Measurements from ENCODE around the gene SENP8. TPM values are rescaled to one million over a fixed set of nuclear protein-coding genes. Genes with fewer than 3 reads are reported as not detected.
A peak's percentile ranks its signal among the peaks of the same experiment; 100 is the strongest.

The SENP8 gene
- total and polyA plus RNA-seq, 7 donors: 1.5 to 5.0 (median 3.3) TPM

DNA sequence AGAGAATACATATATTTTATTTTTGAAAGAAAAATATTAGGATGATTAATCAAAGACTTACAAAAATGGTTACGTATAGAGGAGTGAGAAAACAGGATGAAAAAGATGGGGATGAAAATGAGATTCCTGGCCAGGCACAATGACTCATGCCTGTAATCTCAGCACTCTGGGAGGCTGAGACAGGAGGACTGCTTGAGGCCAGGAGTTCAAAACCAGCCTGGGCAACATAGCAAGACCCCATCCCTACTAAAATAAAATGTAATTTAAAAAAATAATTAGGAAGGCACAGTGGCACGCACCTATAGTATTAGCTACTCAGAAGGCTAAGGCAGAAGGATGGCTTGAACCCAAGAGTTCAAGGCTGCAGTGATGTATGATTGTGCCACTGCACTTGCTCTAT, 12.1 kb upstream of the SENP8 start:
- TF ChIP-seq, protein P1, sequence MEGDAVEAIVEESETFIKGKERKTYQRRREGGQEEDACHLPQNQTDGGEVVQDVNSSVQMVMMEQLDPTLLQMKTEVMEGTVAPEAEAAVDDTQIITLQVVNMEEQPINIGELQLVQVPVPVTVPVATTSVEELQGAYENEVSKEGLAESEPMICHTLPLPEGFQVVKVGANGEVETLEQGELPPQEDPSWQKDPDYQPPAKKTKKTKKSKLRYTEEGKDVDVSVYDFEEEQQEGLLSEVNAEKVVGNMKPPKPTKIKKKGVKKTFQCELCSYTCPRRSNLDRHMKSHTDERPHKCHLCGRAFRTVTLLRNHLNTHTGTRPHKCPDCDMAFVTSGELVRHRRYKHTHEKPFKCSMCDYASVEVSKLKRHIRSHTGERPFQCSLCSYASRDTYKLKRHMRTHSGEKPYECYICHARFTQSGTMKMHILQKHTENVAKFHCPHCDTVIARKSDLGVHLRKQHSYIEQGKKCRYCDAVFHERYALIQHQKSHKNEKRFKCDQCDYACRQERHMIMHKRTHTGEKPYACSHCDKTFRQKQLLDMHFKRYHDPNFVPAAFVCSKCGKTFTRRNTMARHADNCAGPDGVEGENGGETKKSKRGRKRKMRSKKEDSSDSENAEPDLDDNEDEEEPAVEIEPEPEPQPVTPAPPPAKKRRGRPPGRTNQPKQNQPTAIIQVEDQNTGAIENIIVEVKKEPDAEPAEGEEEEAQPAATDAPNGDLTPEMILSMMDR (IDR thresholded peaks at IDR 0.05): no peak
- H3K9me3 ChIP-seq: no peaks in the 10 kb centered on the region

DNA sequence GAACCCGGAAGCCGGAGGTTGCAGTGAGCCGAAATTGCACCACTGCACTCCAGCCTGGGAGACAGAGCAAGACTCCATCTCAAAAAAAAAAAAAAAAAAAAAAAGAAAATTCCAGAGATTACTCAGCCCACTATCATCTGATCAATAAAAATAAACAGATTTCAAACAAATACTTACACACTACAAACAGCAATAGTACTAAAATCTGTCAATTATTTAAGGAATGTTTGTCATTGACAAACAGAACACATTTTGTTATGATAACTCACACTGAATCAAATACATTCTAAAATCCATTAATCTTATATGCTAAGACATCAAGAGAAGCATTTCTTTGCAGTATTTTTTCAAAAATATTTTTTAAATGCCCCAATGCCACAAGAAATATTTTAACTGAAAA, 7.8 kb upstream of the SENP8 start:
- DNase-seq (no peak), ATAC-seq (no peak)
- intact Hi-C loops (cut with DNase I): no loop called here
- TF ChIP-seq, protein P1 (IDR thresholded peaks at IDR 0.05): no peak
- WGBS, 3 donors: 93 to 100% (median 97%) methylated on average over 3 of the region's 3 CpGs
- H3K4me1 ChIP-seq: peaks cover 62% of the 10 kb centered on the region
- no peaks in the 10 kb centered on the region for H3K36me3 ChIP-seq (ENCODE audit: insufficient read depth in 1 of 2, low read depth in 1 of 2)
- H3K9me3 ChIP-seq: no peaks in the 10 kb centered on the region
- H3K4me3 ChIP-seq: no peak overlapping the region
- H3K27ac ChIP-seq: no peak overlapping the region
- no peaks in the 10 kb centered on the region for H3K27me3 ChIP-seq (ENCODE audit: insufficient read depth in 3 of 3, low read length in 2 of 3)

More for the DNA sequence above, 12.1 kb upstream of the SENP8 start:
- DNase-seq (no peak), ATAC-seq (no peak)
- intact Hi-C loops (cut with DNase I): no loop called here
- peaks cover 34% of the 10 kb centered on the region for H3K4me1 ChIP-seq
- no peak overlapping the region for H3K27ac ChIP-seq
- H3K4me3 ChIP-seq: no peak overlapping the region
- 99 to 100% (median 100%) methylated on average over 2 of the region's 2 CpGs for WGBS, 3 donors
- H3K27me3 ChIP-seq (ENCODE audit: insufficient read depth in 3 of 3, low read length in 2 of 3): no peaks in the 10 kb centered on the region
- H3K36me3 ChIP-seq (ENCODE audit: insufficient read depth in 1 of 2, low read depth in 1 of 2): no peaks in the 10 kb centered on the region

DNA sequence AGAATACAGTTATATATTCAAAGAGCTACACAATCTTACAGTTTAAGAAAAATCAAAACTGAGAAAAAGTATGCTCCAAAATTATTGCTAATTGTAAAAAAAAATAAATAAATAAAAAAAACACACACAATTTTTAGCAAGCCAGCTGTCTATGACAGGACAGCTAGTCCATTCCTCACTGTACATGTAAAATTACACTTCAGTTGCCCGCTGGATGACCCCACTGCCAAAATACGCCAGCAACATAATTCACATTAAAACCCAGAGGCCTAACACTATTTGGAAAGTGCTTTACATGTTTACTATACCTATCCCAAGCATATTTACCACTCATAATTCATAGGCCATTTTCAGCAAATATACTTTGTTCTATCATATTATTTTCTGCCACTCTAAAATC, 6.1 kb upstream of the SENP8 start:
- TF ChIP-seq, protein P1 (IDR thresholded peaks at IDR 0.05): no peak
- WGBS, 3 donors: 18 to 28% (median 26%) methylated on average over 2 of the region's 2 CpGs

DNA sequence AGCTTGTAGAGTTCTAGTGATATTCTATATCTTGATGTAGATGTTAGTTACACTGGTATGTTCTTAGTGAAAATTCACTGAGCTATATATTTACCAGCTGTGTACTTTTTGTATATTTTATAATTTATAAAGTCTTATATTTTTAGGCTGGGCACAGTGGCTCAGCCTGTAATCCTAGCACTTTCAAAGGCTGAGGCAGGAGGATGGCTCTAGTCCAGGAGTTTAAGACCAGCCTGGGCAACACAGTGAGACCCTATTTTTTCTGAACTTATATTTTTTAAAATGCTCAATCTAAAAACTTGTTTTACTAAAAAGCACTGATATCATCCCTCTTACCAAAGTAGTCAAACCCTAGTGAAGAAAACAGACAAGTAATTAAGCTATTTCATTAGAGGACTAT, 5.4 kb upstream of the SENP8 start:
- Histone ChIP-seq H3K4me3 (no peak overlapping the region), H3K9me3 (no peaks in the 10 kb centered on the region), H3K4me1 (peaks cover 58% of the 10 kb centered on the region), H3K36me3 (ENCODE audit: insufficient read depth in 1 of 2, low read depth in 1 of 2) (no peaks in the 10 kb centered on the region), H3K27me3 (ENCODE audit: insufficient read depth in 3 of 3, low read length in 2 of 3) (no peaks in the 10 kb centered on the region), H3K27ac (peak overlapping the region; percentile 69)
- DNase-seq (no peak), ATAC-seq (no peak)
- intact Hi-C loops (cut with DNase I): no loop called here
- TF ChIP-seq, protein P1 (IDR thresholded peaks at IDR 0.05): no peak

More for the DNA sequence above, 6.1 kb upstream of the SENP8 start:
- peak; percentile 33 to 64 (median 42) for ATAC-seq
- no peak for DNase-seq
- Histone ChIP-seq H3K4me3 (peak overlapping the region; percentile 9), H3K4me1 (peaks cover 65% of the 10 kb centered on the region), H3K27ac (peak overlapping the region; percentile 69), H3K9me3 (no peaks in the 10 kb centered on the region), H3K36me3 (ENCODE audit: insufficient read depth in 1 of 2, low read depth in 1 of 2) (no peaks in the 10 kb centered on the region), H3K27me3 (ENCODE audit: insufficient read depth in 3 of 3, low read length in 2 of 3) (no peaks in the 10 kb centered on the region)
- intact Hi-C loops (cut with DNase I): no loop called here

DNA sequence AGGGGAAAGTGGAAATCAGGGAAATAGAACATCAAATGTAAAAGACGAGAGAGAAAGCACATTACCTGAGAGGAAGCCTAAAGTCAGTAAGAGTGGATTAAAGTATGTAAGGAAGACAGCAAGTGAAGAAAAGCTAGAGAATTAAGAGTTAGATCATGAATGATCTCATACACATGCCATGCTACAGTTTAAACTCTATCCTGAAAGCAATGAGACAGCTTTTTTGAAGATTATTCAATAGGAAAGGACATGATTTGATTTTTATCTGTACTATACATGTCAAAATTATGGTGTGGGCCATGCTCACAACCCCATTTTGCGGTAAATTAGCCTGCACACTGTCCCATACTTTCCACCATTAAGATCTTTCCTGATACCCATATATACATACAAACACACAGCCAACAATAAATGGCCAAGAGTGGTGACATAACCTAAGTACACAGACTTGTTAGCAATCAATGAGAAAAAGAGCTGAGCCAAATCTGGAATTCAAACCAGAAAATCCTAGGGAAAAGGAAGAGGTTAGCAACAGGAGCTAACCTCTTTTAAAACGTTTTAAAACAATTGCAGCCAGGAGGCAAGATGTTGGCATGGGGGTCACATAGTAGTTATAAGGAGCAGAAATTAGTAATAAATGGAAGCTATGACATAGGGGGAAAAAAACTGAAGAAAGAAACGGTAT, 4.7 kb upstream of the SENP8 start:
- DNase-seq (no peak), ATAC-seq (no peak)
- no peaks in the 10 kb centered on the region for H3K9me3 ChIP-seq
- no peaks in the 10 kb centered on the region for H3K36me3 ChIP-seq (ENCODE audit: insufficient read depth in 1 of 2, low read depth in 1 of 2)
- peak overlapping the region; percentile 69 for H3K27ac ChIP-seq
- WGBS, 3 donors: 53 to 66% (median 57%) methylated on average over 4 of the region's 4 CpGs
- intact Hi-C loops (cut with DNase I): no loop called here
- peaks cover 54% of the 10 kb centered on the region for H3K4me1 ChIP-seq
- H3K27me3 ChIP-seq (ENCODE audit: insufficient read depth in 3 of 3, low read length in 2 of 3): no peaks in the 10 kb centered on the region
- H3K4me3 ChIP-seq: no peak overlapping the region
- TF ChIP-seq, protein P1 (IDR thresholded peaks at IDR 0.05): no peak

Measured in psoas muscle (tissue), 8 donors.